Tibial nerve (tissue), 4 donors: ENCODE results near the gene GSTM1. TPM values are rescaled to one million over a fixed set of nuclear protein-coding genes. Genes with fewer than 3 reads are reported as not detected.

ENCODE experiments used
- DNase-seq, 2 donors: peaks; one replicate each; pipeline ENCODE4 v3.0.0-alpha.2; 2019; ENCODE audit warnings: low spot score in 2 of 2
- H3K27ac ChIP-seq, 4 donors: fragments of 200-600 bp; sonication (generic) in 3 of 4; one replicate each; pipeline ENCODE4 v1.5.1; 2017 to 2019; ENCODE audit warnings: mild to moderate bottlenecking in 1 of 4
- H3K27me3 ChIP-seq, 2 donors: fragments of 200-600 bp; sonication (generic) in 1 of 2; one replicate each; pipeline versions ENCODE4 v1.5.1 to v1.6.0; 2017 to 2019
- H3K36me3 ChIP-seq, 3 donors: fragments of 200-600 bp; sonication (generic); one replicate each; pipeline ENCODE4 v1.5.1; 2018 to 2019
- H3K4me1 ChIP-seq, 4 donors: fragments of 200-600 bp; sonication (generic) in 3 of 4; one replicate each; pipeline ENCODE4 v1.5.1; 2017 to 2019
- H3K4me3 ChIP-seq, 4 donors: fragments of 200-600 bp; sonication (generic) in 3 of 4; one replicate each; pipeline ENCODE4 v1.5.1; 2017 to 2019; ENCODE audit warnings: mild to moderate bottlenecking in 1 of 4, moderate library complexity in 1 of 4
- H3K9me3 ChIP-seq, 4 donors: fragments of 200-600 bp; sonication (generic) in 3 of 4; one replicate each; pipeline ENCODE4 v1.5.1; 2017 to 2019
- CTCF ChIP-seq, 5 experiments: fragments of 200-600 bp in 3 of 5; fragments of 450-650 bp in 2 of 5; sonication (generic) in 3 of 5; IDR thresholded peaks; one replicate each; pipeline ENCODE4 v1.5.1; 2016 to 2019; ENCODE audit warnings: antibody characterized with exemption in 5 of 5, mild to moderate bottlenecking in 3 of 5, moderate library complexity in 2 of 5
- EP300 ChIP-seq, 2 donors: sonication (generic); formaldehyde crosslinking; IDR thresholded peaks; one replicate each; pipeline ENCODE4 v1.6.1; 2017; ENCODE audit warnings: antibody characterized with exemption in 2 of 2, mild to moderate bottlenecking in 1 of 2
- POLR2A ChIP-seq, 2 donors: fragments of 450-650 bp; IDR thresholded peaks; one replicate each; pipeline ENCODE4 v1.6.1; 2017; ENCODE audit warnings: antibody characterized with exemption in 2 of 2, mild to moderate bottlenecking in 2 of 2, moderate library complexity in 2 of 2
- WGBS, 2 donors: methylation state at CpG; one replicate each; pipeline ENCODE4 v1.1.5; 2018; 5-methylcytosine and 5-hydroxymethylcytosine counted together
- total RNA-seq, 4 donors: library from RNA; depleted of rRNA; stranded (reverse); fragments of >200 nt; gene quantifications; one replicate each; pipeline ENCODE4 v1.1.0, GENCODE V29; 2016

The GSTM1 gene
- total RNA-seq, 4 donors from 2014 or later, result 14.1 TPM; not detected in 3

- Histone ChIP-seq H3K36me3 (peaks cover 0 to 7% (median 0%) of the 10 kb centered on the region in 3 donors), H3K27ac (no peak overlapping the region), H3K27me3 (no peaks in the 10 kb centered on the region), H3K9me3 (no peaks in the 10 kb centered on the region), H3K4me1 (no peaks in the 10 kb centered on the region), H3K4me3 (no peak overlapping the region)
- TF ChIP-seq CTCF (IDR thresholded peaks at IDR 0.05), result no peak
- no peak for TF ChIP-seq POLR2A (IDR thresholded peaks at IDR 0.05)
- TF ChIP-seq EP300 (IDR thresholded peaks at IDR 0.05), result no peak
- DNase-seq, result no peak
- WGBS, 2 donors, result 97 to 98% methylated on average over 7 of the region's 7 CpGs
Observed at GRCh38 chr1:109728870-109729269, 41.3 kb downstream of the GSTM1 start.

GRCh38 chr1:109730666-109731065 is 43.0 kb downstream of the GSTM1 start:
- no peaks in the 10 kb centered on the region for H3K9me3 ChIP-seq
- H3K27ac ChIP-seq, result peak overlapping the region in 2 of 4 donors; percentile 8 to 18
- WGBS, 2 donors, result 47 to 63% methylated on average over 6 of the region's 6 CpGs
- H3K4me1 ChIP-seq, result no peaks in the 10 kb centered on the region
- TF ChIP-seq POLR2A (IDR thresholded peaks at IDR 0.05), result no peak
- TF ChIP-seq CTCF (IDR thresholded peaks at IDR 0.05), result no peak
- no peak for TF ChIP-seq EP300 (IDR thresholded peaks at IDR 0.05)
- no peak overlapping the region for H3K4me3 ChIP-seq
- no peaks in the 10 kb centered on the region for H3K27me3 ChIP-seq
- DNase-seq, result no peak
- peaks cover 0 to 24% (median 0%) of the 10 kb centered on the region in 3 donors for H3K36me3 ChIP-seq

- Histone ChIP-seq H3K4me1 (no peaks in the 10 kb centered on the region), H3K27ac (peak overlapping the region in 1 of 4 donors; percentile 31), H3K36me3 (peaks cover 0 to 38% (median 0%) of the 10 kb centered on the region in 3 donors), H3K4me3 (no peak overlapping the region), H3K9me3 (no peaks in the 10 kb centered on the region), H3K27me3 (no peaks in the 10 kb centered on the region)
- 67 to 68% methylated on average over 3 of the region's 3 CpGs for WGBS, 2 donors
- TF ChIP-seq EP300 (IDR thresholded peaks at IDR 0.05) (no peak), CTCF (IDR thresholded peaks at IDR 0.05) (no peak), POLR2A (IDR thresholded peaks at IDR 0.05) (no peak)
- DNase-seq, result no peak
Observed at GRCh38 chr1:109732390-109732881, 44.8 kb downstream of the GSTM1 start.

GRCh38 chr1:109733236-109733870 is 45.7 kb downstream of the GSTM1 start:
- DNase-seq, result no peak
- no peak for TF ChIP-seq EP300 (IDR thresholded peaks at IDR 0.05)
- no peak for TF ChIP-seq POLR2A (IDR thresholded peaks at IDR 0.05)
- TF ChIP-seq CTCF (IDR thresholded peaks at IDR 0.05), result no peak

More at GRCh38 chr1:109733236-109733870, 45.7 kb downstream of the GSTM1 start:
- 72 to 84% methylated on average over 4 of the region's 4 CpGs for WGBS, 2 donors
- no peaks in the 10 kb centered on the region for H3K27me3 ChIP-seq
- no peaks in the 10 kb centered on the region for H3K4me1 ChIP-seq
- H3K9me3 ChIP-seq, result no peaks in the 10 kb centered on the region
- peaks cover 0 to 44% (median 0%) of the 10 kb centered on the region in 3 donors for H3K36me3 ChIP-seq
- no peak overlapping the region for H3K4me3 ChIP-seq
- peak overlapping the region in 1 of 4 donors; percentile 31 for H3K27ac ChIP-seq
